ACHN (cell line): ENCODE measurements around the gene ACOT7.

Source experiments
- DNase-seq: peaks from one replicate; pipeline ENCODE4 v3.0.0-alpha.2; 2015
- in situ Hi-C: cut with HindIII; loops from 2 replicates; pipeline ENCODE4 v1.10.0; 2017; ENCODE audit warnings: low sequenced_read_pairs, low pct_ligation_motif_present, low pct_unique_long_range_greater_than_20kb

ACOT7 gene

DNA sequence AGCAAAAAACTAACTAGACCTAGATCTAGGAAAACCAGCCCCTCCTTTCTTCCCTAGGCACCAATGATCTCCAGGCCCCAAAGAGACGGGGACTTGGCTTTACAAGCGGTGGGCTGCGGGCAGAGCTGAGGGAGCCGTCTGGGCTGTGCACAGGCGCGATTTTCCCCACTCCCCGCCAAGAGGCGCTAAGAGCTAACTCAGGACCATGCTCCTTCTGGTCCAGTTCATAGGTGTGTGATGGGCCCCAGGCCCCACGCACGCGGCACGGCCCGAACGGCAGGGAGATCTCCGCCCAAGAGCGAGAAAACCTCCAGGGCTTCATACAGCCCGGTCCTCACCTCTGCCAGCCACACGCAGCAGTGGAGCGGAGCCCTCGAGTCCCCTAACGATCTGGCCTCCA lies 125.2 kb downstream of the ACOT7 start:
- in situ Hi-C loops: no loop called here
- no peak for DNase-seq

DNA sequence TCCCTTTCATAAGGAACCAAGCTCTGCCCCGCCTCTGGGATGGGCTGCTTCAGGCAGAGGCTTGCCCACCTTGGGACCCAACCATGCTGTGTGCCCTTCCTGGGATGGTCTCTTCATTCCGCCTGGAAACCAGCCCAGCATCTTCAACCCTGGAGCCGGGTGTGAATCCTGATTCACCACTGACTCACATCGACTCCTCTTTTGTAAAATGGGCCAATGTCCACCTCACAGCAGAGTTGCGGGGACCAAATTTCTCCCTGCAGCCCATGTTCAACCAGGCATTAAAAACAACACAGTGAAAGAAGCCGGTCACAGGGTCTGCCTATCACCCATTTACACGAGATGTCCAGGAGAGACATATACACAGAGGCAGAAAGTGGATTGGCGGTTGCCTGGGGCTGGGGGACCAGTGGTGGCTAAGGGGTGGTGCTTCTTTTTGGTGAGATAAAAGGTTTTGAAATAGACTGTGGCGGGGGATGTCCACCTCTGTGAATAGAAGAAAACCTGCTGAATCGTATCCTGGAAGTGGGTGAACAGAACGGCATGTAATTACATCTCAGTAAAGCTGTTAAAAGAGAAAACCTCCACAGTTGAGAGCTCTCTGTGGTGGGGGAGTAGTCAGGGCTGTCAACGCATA lies 125.8 kb downstream of the ACOT7 start:
- in situ Hi-C loops: no loop called here
- no peak for DNase-seq

DNA sequence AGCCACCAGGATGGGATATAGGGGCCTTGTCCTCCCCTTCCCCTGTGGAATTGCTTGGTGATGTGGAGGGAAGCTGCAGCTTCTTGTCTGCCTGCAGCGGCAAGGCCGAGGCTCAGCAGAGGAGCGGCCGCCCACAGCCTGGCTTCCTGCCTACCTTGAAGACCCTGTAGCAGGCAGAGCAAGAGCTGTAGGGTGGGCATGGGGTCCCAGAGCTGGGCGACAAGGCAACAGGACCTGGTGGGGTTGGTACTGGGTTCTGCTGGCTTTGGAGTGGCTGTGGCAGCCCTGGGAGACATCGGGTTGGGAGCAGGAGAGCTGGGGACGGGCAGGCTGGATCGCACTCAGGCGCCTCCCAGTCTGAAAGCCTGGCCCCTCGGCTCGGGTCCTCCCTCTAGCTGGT lies 126.9 kb downstream of the ACOT7 start:
- DNase-seq: no peak
- in situ Hi-C loops: no loop called here

DNA sequence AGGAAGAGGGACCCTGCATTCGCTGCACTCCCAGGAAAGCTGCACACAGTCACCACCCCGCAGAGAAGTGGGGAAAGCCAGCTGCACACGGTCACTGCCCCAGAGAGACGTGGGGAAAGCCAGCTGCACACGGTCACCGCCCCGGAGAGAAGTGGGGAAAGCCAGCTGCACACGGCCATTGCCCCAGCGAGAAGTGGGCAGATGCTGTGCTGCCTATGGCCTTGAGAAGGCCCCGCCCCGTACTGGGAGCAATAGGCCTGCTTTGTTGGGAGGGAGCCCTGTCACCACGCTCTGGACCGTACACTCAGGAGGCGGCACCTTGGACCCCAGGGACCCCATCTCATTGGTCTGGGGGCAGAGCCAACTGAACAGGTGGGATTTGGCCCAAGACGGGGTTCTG lies 128.4 kb downstream of the ACOT7 start:
- in situ Hi-C loops: no loop called here
- DNase-seq: no peak

DNA sequence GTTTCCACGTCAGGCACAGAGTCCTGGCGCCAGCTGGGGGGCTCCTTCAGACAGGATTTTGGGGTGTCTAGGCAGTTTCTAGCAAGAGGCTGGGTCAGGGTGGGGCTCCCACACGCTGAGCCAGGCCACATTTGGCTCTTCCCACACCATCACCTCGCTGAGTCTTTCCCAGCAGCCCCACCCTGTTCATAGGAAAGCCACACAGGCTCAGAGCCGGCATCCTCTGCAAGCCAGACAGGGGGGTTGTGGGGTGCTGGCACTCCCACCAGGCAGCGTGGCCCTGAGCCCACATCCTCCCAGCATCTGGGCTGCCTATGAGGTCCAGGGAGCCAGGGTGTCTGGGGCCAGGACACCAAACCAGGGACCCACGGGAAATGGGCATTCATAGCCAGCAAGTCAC lies 129.9 kb downstream of the ACOT7 start:
- in situ Hi-C loops: no loop called here
- DNase-seq: no peak

DNA sequence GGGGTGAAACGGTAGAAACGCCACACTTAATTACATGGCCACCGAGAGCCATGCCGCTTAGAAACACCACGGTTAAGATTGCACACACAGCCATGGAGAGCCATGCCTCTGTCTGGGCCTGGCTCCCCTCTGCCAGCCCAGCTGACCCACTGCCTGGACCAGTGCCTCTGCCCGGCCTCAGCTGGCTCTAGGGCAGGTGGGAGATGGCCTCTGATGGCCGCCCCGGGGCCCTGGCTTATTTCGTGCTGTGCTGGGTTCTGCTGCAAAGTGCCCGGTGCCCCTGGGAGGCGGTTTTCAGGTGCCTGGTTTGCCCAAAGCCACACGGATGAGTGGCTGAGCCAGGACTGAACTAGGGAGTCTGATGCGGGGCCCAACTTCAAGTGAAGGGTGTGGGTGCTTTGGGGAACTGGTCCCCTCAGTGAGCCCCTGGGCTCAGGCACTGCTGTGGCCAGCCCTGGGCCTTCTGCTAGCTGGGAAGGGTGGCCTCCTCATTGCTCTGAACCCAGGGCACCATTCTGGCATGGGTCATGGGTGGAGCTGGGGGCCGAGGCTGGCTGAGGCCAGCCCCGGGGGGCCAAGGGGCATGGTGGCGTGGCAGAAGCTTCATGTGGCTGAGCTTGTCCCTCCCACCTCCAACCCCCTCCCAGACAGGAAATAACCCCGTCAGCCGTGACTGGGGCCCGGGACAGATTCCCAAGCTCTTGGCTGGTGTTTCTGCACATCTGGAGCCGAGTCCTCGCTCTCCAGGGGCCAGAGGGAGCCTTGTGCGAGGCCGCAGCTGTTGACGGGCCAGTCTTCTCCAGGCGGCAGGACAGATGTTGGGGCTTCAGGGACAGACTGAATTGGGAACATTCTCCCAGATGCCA lies 130.8 kb downstream of the ACOT7 start:
- in situ Hi-C loops: no loop called here

DNA sequence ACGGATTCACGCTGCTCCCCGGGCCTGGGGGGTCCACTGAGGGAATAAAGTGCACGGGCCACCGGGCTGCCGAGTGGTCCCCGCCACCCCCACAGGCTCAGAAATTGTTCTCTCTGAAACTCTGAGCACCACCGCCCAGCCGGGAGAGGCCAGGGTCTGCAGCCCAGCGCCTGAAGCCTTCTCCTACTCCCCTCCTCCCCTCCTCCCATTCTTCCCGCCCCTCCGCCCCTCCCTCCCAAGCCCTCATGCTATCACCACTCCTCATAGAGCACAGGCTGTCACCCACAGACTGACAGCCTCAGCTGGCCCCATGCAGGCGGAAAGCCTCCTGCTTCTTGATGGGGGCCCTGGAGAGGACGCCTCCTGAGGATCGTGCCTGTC lies 132.0 kb downstream of the ACOT7 start:
- no peak for DNase-seq
- in situ Hi-C loops: no loop called here

More for the DNA sequence above, 130.8 kb downstream of the ACOT7 start:
- DNase-seq: no peak

DNA sequence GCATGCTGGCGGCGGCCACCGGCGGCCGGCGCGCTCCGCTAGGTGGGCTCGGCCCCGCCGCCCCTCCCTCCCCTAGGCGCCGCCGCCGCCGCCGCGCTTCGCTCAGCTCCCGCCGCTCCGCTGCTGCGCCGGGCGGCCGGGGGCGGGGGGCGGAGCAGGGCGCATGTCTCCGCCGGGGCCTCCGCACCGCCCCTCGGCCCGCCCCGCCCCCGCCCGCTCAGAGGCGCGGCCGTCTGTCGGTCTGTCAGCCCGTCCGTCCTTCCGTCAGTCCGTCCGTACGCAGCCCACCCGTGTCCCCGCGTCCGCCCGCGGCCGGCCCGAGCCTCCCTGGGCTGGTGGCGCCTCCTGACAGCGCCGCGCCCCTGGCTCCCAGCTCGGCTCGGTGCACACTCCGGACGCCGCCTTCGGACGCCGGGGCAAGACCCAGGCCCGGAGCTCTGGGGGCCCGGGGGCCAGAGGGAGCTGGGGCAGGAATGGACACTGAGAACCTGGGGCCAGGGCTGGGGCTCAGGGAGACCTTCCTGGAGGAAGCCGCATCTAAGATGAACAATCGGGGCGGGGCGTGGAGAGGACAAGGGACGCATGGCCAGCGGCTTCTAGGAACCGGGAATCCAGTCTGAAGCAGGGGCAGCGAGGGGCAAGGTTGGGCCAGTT lies 132.5 kb downstream of the ACOT7 start, which contains the start of gene GPR153:
Gene GPR153, minus strand, starts transcription at position 138 of the 654 bp plus-strand sequence. CDS start 6,193 bp downstream, outside the sequence.
- in situ Hi-C loops: no loop called here
- DNase-seq: peak; percentile 52

DNA sequence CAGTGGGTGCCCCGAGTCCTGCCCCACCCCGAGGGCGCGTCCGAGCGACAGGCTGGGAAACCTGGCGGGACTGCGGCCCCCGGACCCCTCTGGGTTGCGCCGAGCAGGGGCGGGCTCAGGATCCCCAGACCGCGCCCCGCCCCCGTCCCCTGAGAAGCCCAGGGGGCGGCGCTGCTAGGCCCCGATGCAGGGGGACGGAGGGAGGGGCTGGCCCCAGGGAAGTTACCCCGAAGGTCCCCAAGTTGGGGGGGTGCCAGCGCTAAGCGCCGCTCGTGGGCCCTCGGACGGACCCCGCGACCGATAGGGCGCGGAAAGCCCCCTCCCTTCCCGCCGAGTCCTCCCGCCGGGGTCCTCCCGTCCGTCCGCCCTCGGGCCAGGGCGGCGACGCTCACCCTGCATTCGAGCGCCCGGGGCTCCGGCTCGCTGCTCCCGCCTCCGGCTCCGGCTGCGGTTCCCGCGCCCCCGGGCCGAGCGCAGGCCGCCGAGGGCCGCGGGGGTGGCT lies 133.1 kb downstream of the ACOT7 start:
- peak; percentile 46 for DNase-seq
- in situ Hi-C loops: no loop called here

DNA sequence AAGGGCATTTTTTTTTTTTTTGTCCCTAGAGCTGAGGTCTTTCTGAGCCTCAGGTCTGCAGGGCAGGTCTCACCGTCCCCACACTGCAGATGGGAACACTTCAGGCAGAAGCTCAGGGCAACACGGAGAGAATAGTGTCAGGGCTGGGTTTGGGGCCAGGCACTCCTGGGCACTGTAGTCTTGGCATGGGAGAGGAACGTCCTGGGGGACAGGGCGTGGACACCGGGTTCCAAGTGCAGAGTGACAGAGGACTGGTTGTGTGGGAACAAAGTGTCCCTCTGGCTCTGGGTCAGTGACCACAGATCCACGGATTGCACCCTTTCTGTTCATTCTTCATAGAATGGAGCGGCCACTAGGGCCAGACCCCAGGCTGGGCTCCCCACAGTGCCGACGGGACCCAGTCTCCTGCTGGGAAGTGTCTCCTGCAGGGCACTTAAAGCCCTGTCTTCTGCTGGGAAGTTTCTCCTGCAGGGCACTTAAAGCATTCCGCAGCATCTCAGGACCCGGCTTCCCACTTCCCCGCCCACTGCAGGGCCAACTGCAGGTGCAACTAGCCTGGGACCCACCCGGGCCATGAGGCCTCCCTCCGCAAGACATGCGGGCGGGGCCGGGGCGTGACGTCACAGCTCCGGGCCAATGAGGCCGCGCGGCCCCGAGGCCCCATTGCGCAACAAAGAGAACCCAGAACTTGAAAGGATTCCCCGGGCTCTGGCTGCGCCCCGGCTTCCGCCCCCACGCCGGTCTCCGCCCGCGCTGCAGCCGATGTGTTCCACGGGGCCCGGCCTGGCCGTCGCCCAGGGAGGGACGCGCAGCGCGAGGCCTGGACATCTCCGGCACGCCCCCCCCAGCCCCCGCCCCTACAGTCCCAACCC lies 133.8 kb downstream of the ACOT7 start:
- in situ Hi-C loops: no loop called here
- DNase-seq: peak; percentile 79

DNA sequence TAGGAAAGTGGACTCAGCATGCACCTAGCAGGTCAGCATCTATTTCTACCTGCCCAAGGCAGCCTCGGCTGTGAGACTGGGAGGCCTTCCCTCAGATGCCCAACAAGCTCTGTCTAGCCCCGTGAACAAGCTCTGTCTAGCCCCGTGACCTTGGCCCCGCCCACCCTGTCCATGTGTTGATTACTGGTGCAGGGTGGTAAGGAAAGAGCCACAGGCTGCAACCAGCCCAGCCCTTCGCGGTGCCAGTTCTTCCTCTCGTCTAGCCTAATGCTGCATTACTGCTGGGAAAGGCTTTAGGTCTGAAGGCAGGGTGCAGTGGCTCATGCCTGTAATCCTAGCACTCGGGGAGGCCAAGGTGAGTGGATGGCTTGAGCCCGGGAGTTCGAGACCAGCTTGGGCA lies 134.9 kb downstream of the ACOT7 start:
- DNase-seq: no peak
- in situ Hi-C loops: no loop called here

DNA sequence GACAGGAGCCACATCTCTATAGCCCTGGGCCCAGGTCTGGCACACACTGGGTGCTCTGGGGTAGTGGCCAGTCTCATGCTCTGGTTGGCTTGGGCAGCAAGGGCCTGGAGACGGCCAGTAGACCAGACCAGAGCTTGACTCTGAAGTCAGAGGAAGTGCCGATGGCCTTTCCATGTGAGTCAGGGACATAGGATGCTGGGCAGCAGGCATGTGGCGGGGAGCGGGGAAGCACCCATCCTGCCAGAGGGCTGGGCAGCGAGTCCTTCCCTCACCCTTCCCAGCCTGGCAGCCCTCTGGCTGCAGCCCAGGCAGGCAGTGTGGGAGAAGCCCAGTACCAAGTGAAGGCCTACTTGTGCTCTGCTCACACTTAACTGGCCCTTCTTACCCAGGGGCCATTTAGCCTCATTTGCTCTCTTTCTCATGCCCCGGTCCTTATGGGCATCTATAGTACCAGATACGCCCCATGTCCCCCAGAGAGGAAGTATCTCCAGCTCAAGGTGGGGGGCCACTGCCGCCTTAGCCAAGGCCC lies 136.0 kb downstream of the ACOT7 start:
- no peak for DNase-seq
- in situ Hi-C loops: no loop called here

DNA sequence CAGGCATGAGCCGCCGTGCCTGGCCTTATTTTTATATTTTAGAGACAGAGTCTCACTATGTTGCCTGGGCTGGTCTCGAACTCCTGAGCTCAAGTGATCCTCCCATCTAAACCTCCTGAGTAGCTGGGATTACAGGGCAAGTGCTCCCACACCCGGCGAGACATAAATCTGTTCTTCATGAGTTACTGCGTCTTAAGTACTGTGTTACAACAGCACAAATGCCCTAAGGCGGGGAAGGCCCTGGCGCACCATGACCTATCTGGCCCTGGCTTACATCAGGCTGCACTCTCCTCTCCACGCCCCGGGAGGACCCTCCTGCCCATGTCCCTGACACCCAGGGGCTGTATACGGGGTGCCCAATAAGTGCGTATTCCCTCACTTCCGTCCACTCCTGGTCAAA lies 136.9 kb downstream of the ACOT7 start:
- no peak for DNase-seq

DNA sequence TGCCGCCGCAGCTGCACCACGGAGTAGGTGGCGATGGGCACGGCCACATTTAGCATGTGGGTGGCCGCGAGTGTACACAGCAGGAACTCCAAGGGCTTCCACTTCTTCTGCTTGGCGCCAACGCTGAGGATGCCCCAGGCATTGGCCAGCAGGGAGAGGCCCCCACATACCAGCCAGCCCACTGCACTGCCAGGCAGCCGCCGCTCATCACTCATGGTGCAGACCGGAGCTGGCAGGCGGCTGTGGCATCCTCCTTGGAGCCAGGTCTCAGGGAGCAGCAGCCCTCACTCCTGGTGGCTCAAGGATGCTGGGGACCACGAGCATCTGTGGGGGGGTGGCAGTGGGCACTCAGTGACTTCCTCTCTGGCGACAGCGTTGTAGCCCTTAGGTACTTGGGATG lies 138.9 kb downstream of the ACOT7 start:
- in situ Hi-C loops: no loop called here
- no peak for DNase-seq

More for the DNA sequence above, 136.9 kb downstream of the ACOT7 start:
- in situ Hi-C loops: no loop called here

DNA sequence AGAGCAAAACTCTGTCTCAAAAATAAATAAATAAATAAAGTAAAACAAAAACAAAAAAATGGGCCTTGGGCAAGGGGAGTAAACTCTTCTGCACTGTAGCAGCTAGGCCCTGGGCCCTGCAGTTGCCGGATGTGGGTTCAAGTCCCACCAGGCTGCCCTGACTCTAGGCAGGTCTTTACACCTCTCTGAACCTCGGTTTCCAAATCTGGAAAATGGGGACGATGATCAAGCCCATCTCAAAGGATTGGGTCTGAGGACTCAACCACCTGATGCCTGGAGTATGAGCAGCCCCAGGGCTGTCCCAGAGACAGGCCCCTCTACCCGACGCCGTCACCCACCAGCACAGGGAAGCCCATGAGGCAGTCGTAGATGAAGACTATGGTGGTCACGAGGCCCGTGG lies 140.2 kb downstream of the ACOT7 start:
- no peak for DNase-seq
- in situ Hi-C loops: no loop called here

DNA sequence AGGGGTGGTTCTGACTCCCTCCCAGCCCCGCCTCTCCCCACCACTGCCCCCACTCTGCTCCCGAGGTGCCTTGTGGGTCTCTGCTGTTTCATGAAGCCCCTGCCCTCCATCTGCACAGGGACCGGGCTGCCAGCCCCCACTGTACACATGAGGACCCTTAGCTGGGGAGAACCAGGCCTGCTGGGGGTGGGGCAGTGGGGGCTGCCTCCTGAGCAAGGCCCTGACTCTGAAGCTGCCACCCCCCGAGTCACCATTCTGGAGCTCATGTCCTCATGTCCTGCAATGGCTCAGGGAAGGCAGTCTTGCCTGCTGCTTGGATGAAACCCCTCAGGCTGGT lies 141.2 kb downstream of the ACOT7 start:
- in situ Hi-C loops: no loop called here
- DNase-seq: no peak

DNA sequence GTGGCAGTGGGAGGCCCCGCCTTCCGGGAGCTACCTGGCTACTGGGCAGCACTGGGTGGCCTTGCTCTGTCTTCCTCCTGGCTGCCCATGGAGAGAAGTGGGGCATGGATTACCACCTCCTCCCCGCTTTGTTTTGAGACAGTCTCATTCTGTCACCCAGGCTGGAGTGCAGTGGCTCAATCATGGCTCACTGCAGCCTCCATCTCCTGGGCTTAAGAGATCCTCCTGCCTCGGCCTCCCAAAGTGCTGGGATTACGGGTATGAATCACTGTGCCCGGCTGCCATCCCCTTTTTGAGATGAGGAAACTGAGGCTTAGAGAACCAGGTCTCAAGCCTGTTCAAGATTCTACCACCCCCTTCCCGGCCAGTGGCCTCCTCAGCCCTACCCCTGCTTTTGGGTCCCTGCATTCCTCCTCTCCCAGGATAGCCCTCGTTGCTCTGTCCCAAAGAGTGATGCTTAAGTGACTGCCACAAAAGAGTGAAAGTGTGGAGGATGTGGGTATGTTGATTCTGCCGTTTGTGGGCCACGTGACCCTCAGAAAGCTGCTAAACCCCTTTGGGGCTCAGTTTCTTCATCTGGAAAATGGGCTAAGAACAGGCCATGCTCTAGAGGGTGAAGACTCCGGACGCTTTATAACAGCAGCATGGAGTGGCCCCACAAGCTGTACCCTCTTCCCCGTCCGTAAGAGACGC lies 141.7 kb downstream of the ACOT7 start:
- in situ Hi-C loops: no loop called here
- no peak for DNase-seq

DNA sequence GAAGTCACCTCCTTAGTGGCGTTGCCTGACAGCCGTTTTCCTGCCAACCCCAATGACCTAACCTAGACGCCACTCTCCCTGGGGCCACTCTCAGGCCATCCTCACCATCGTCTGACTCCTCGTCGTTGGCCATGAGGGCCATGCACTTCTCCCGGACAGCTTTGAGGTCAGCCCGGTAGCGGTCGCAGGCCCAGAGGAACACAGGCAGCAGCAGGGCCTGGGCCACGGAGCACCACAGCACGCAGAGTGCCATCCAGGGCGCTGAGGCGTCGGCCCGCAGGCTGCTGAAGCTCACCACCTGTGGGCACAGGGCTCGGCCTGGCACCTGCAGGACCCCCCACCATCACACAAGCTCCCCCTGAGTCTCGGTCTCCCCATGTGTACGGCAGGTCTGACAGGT lies 142.3 kb downstream of the ACOT7 start:
- DNase-seq: no peak
- in situ Hi-C loops: no loop called here
